ENCODE data around the gene STXBP6. TPM values are rescaled to one million over a fixed set of nuclear protein-coding genes. Genes with fewer than 3 reads are reported as not detected.
A peak's percentile ranks its signal among the peaks of the same experiment; 100 is the strongest.

STXBP6 gene
- total and polyA plus RNA-seq, 2 of the 13 experiments (the other 11 are each of a cell fraction or from before 2014, with no cell fraction given), result 35.3 to 42.8 TPM

- TF ChIP-seq TAF15 (IDR thresholded peaks at IDR 0.05; ENCODE audit: low read depth, low read length, poor library complexity, severe bottlenecking), result no peak
- TF ChIP-seq PLRG1 (conservative IDR thresholded peaks at IDR 0.05), result no peak
- TF ChIP-seq PHF20 (CRISPR knock-in tag; IDR thresholded peaks at IDR 0.05), result no peak
- peak; percentile 84; the same call in 1 of the 2 replicates for TF ChIP-seq ZNF567 (CRISPR knock-in tag; IDR thresholded peaks at IDR 0.05; ENCODE audit: borderline replicate concordance)
- no peak for TF ChIP-seq ZFP62 (CRISPR knock-in tag; IDR thresholded peaks at IDR 0.05)
- no peak for TF ChIP-seq ZNF101 (CRISPR knock-in tag; IDR thresholded peaks at IDR 0.05; ENCODE audit: borderline replicate concordance, low read depth)
- TF ChIP-seq HOMEZ (CRISPR knock-in tag; IDR thresholded peaks at IDR 0.05; ENCODE audit: low read depth), result peak; percentile 61; the same call in 1 of the 2 replicates
- peak; percentile 86; the same call in 1 of the 2 replicates for TF ChIP-seq EHMT2 (IDR thresholded peaks at IDR 0.05; ENCODE audit: borderline replicate concordance, low read depth, low read length)
- TF ChIP-seq SOX13 (IDR thresholded peaks at IDR 0.05), result peak; percentile 82; the same call in 1 of the 2 replicates
- TF ChIP-seq SOX13 (CRISPR knock-in tag; conservative IDR thresholded peaks at IDR 0.05 in 1 of 2, IDR thresholded peaks at IDR 0.05 in 1 of 2), result peak in 1 of 2 experiments; percentile 98; a peak in 2 of 4 replicates
- no peak for TF ChIP-seq ZNF781 (CRISPR knock-in tag; IDR thresholded peaks at IDR 0.05; ENCODE audit: borderline replicate concordance, not compliant biosample characterization)
- no peak for TF ChIP-seq NCOA1 (CRISPR knock-in tag; IDR thresholded peaks at IDR 0.05)
- no peak for TF ChIP-seq ISX (CRISPR knock-in tag; conservative IDR thresholded peaks at IDR 0.05)
- TF ChIP-seq ATF2 (CRISPR knock-in tag; IDR thresholded peaks at IDR 0.05), result peak; percentile 11; the same call in 1 of the 2 replicates
- TF ChIP-seq ZNF501 (CRISPR knock-in tag; IDR thresholded peaks at IDR 0.05), result no peak
- no peak for TF ChIP-seq ZNF543 (CRISPR knock-in tag; IDR thresholded peaks at IDR 0.05)
- TF ChIP-seq KAT2B (IDR thresholded peaks at IDR 0.05; ENCODE audit: borderline replicate concordance, low read depth, low read length), result no peak
- TF ChIP-seq ZNF446 (CRISPR knock-in tag; IDR thresholded peaks at IDR 0.05), result no peak
- no peak for TF ChIP-seq ZNF160 (CRISPR knock-in tag; IDR thresholded peaks at IDR 0.05)
- TF ChIP-seq HOXA3 (CRISPR knock-in tag; IDR thresholded peaks at IDR 0.05), result no peak; the same call in 1 of the 2 replicates
- TF ChIP-seq CEBPB (IDR thresholded peaks at IDR 0.05; ENCODE audit: borderline replicate concordance, low read depth, low read length), result no peak
- no peak for TF ChIP-seq MXD3 (CRISPR knock-in tag; IDR thresholded peaks at IDR 0.05)
- no peak for TF ChIP-seq EZH2 (conservative IDR thresholded peaks at IDR 0.05; ENCODE audit: low read depth, low read length)
- no peak for TF ChIP-seq CTCF (CRISPR knock-in tag; IDR thresholded peaks at IDR 0.05)
- no peak for TF ChIP-seq ETV6 (CRISPR knock-in tag; conservative IDR thresholded peaks at IDR 0.05)
- TF ChIP-seq TEAD3 (CRISPR knock-in tag; optimal IDR thresholded peaks at IDR 0.05; ENCODE audit: borderline replicate concordance), result peak; percentile 82
- TF ChIP-seq TEAD2 (CRISPR knock-in tag; IDR thresholded peaks at IDR 0.05), result no peak
- TF ChIP-seq ZNF530 (CRISPR knock-in tag; IDR thresholded peaks at IDR 0.05; ENCODE audit: low read depth), result no peak
These were observed 164.5 kb downstream of the STXBP6 start (continued) for GRCh38 chr14:24885410-24885913.

Measured in HepG2 (cell line).